ENCODE results near the gene TMEM271. TPM values are rescaled to one million over a fixed set of nuclear protein-coding genes. Genes with fewer than 3 reads are reported as not detected.

The TMEM271 gene
- total and polyA plus RNA-seq, 4 donors = not detected

- Histone ChIP-seq H3K9me3 (ENCODE audit: control insufficient read depth in 4 of 4, insufficient read depth in 3 of 4, low read length in 3 of 4) (peaks cover 0 to 17% (median 0%) of the 10 kb centered on the region in 4 donors), H3K27me3 (ENCODE audit: control insufficient read depth in 3 of 3, insufficient read depth in 3 of 3, low read length in 2 of 3) (peaks cover 31 to 76% (median 51%) of the 10 kb centered on the region in 3 donors), H3K4me3 (no peak overlapping the region), H3K36me3 (ENCODE audit: control insufficient read depth in 4 of 4, insufficient read depth in 4 of 4, low read length in 4 of 4) (no peaks in the 10 kb centered on the region), H3K27ac (ENCODE audit: low read depth in 1 of 2, low read length in 1 of 2) (no peak overlapping the region), H3K9ac (ENCODE audit: insufficient read depth in 1 of 2, low read length in 2 of 2) (no peak overlapping the region), H3K4me1 (ENCODE audit: control insufficient read depth in 5 of 5, insufficient read depth in 5 of 5, low read length in 5 of 5) (peaks cover 0 to 14% (median 0%) of the 10 kb centered on the region in 5 donors)
- TF ChIP-seq, protein P1, sequence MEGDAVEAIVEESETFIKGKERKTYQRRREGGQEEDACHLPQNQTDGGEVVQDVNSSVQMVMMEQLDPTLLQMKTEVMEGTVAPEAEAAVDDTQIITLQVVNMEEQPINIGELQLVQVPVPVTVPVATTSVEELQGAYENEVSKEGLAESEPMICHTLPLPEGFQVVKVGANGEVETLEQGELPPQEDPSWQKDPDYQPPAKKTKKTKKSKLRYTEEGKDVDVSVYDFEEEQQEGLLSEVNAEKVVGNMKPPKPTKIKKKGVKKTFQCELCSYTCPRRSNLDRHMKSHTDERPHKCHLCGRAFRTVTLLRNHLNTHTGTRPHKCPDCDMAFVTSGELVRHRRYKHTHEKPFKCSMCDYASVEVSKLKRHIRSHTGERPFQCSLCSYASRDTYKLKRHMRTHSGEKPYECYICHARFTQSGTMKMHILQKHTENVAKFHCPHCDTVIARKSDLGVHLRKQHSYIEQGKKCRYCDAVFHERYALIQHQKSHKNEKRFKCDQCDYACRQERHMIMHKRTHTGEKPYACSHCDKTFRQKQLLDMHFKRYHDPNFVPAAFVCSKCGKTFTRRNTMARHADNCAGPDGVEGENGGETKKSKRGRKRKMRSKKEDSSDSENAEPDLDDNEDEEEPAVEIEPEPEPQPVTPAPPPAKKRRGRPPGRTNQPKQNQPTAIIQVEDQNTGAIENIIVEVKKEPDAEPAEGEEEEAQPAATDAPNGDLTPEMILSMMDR (IDR thresholded peaks at IDR 0.05; ENCODE audit: control extremely low read depth, extremely low read depth) = no peak
- 1 to 2% methylated on average over 36 to 37 of the region's 37 CpGs for WGBS, 2 donors
- no peak for DNase-seq
- no peak for ATAC-seq (ENCODE audit: insufficient read depth, low FRiP score)
These were observed 950 bp upstream of the TMEM271 start for GRCh38 chr4:576991-577498.

- 1 to 2% methylated on average over 51 to 127 of the region's 127 CpGs for WGBS, 2 donors
- H3K4me3 ChIP-seq = no peak overlapping the region
These were observed 584 bp downstream of the TMEM271 start for GRCh38 chr4:575281-576141.

DNA sequence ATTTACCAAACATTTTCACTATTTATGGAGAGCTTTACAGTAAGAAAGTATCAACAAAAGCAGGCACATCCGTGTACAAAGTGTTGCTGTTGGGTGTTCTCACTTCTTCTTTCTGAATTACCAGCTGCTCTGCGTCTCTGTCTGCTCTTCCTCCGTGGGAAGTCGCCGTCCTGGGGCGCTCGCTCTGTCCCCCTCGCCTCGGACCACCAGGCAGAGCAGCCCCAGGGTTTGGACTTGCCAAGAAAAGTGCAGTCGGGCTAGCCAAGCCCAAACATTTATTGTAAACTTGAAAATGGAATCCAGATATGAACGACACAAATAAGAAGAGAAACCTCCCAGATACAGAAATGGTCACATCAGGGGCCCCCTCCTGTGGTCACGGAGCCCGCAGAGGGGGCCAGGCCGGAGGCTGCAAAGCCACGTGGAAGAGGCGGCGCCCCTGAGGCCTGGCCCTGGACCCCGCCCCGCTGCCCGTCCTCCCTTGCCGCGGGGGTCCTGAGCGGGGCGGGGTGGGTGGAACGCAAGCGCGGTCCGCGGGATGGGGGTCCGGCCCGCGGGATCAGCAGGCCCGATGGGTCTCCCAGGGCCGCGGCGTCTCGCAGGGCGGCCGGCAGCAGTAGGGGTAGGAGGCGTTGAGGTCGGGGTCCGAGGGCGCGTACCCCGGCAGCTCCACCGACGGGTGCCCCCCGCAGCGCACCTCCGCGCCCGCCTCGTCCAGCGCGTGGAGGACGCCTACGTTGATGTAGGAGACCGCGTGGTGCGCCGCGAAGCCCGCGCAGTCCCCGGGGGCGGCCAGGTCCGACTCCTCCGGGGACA is 1.5 kb downstream of the TMEM271 start:
- H3K27ac ChIP-seq (ENCODE audit: low read depth in 1 of 2, low read length in 1 of 2) = no peak overlapping the region
- WGBS, 2 donors = 7% methylated on average over 44 to 68 of the region's 68 CpGs
- no peaks in the 10 kb centered on the region for H3K36me3 ChIP-seq (ENCODE audit: control insufficient read depth in 4 of 4, insufficient read depth in 4 of 4, low read length in 4 of 4)
- ATAC-seq (ENCODE audit: insufficient read depth, low FRiP score) = no peak
- TF ChIP-seq, protein P1 (IDR thresholded peaks at IDR 0.05; ENCODE audit: control extremely low read depth, extremely low read depth) = no peak
- no peak overlapping the region for H3K9ac ChIP-seq (ENCODE audit: insufficient read depth in 1 of 2, low read length in 2 of 2)
- peaks cover 31 to 70% (median 44%) of the 10 kb centered on the region in 3 donors for H3K27me3 ChIP-seq (ENCODE audit: control insufficient read depth in 3 of 3, insufficient read depth in 3 of 3, low read length in 2 of 3)
- H3K9me3 ChIP-seq (ENCODE audit: control insufficient read depth in 4 of 4, insufficient read depth in 3 of 4, low read length in 3 of 4) = peaks cover 0 to 16% (median 0%) of the 10 kb centered on the region in 4 donors
- no peak for DNase-seq
- H3K4me1 ChIP-seq (ENCODE audit: control insufficient read depth in 5 of 5, insufficient read depth in 5 of 5, low read length in 5 of 5) = peaks cover 0 to 14% (median 0%) of the 10 kb centered on the region in 5 donors
- no peak overlapping the region for H3K4me3 ChIP-seq

More at GRCh38 chr4:575281-576141, 584 bp downstream of the TMEM271 start:
- no peak overlapping the region for H3K27ac ChIP-seq (ENCODE audit: low read depth in 1 of 2, low read length in 1 of 2)
- peaks cover 0 to 14% (median 0%) of the 10 kb centered on the region in 5 donors for H3K4me1 ChIP-seq (ENCODE audit: control insufficient read depth in 5 of 5, insufficient read depth in 5 of 5, low read length in 5 of 5)
- peaks cover 31 to 68% (median 46%) of the 10 kb centered on the region in 3 donors for H3K27me3 ChIP-seq (ENCODE audit: control insufficient read depth in 3 of 3, insufficient read depth in 3 of 3, low read length in 2 of 3)
- TF ChIP-seq, protein P1 (IDR thresholded peaks at IDR 0.05; ENCODE audit: control extremely low read depth, extremely low read depth) = no peak
- peak; percentile 75 to 90 (median 85) for DNase-seq
- ATAC-seq (ENCODE audit: insufficient read depth, low FRiP score) = no peak
- peaks cover 0 to 14% (median 0%) of the 10 kb centered on the region in 4 donors for H3K9me3 ChIP-seq (ENCODE audit: control insufficient read depth in 4 of 4, insufficient read depth in 3 of 4, low read length in 3 of 4)
- H3K9ac ChIP-seq (ENCODE audit: insufficient read depth in 1 of 2, low read length in 2 of 2) = no peak overlapping the region
- no peaks in the 10 kb centered on the region for H3K36me3 ChIP-seq (ENCODE audit: control insufficient read depth in 4 of 4, insufficient read depth in 4 of 4, low read length in 4 of 4)
